ENCODE measurements around the gene IFNGR2. TPM values are rescaled to one million over a fixed set of nuclear protein-coding genes. Genes with fewer than 3 reads are reported as not detected.

The IFNGR2 gene
- total and polyA plus RNA-seq, 2 donors (not counting 3 experiments of a cell fraction or from before 2014, with no cell fraction given) = 44.2 to 46.1 TPM

DNA sequence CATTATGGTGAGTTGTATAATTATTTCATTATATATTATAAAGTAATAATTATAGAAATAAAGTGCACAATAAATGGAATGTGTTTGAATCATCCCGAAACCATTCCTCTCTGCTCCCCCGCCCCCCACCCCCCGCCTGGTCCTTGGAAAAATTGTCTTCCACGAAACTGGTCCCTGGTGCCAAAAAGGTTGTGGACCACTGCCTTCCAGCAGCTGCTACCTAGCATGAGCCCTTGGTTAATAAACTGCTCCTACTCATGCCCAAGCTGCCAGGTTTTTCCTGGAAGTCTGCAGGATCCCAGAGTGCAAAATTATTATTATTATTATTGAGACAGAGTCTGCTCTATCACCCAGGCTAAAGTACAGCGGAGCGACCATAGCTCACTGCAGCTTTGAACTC, 6.8 kb upstream of the IFNGR2 start:
- ChIA-PET CTCF (interaction anchor here (1.1 to 2.0 kb wide), 4 partner anchors 10 to 200 kb away, joined by 4 to 7 read pairs (median 4); no protein-coding TSS in a partner anchor), POLR2A (no interaction called here)
- no peak overlapping the region for H2AFZ ChIP-seq (ENCODE audit: low read depth, low read length)

More for the DNA sequence above, 6.8 kb upstream of the IFNGR2 start:
- TF ChIP-seq, protein P1, sequence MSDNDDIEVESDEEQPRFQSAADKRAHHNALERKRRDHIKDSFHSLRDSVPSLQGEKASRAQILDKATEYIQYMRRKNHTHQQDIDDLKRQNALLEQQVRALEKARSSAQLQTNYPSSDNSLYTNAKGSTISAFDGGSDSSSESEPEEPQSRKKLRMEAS (IDR thresholded peaks at IDR 0.05; ENCODE audit: insufficient read depth, insufficient read length) = no peak
- TF ChIP-seq FOS (IDR thresholded peaks at IDR 0.05; ENCODE audit: borderline replicate concordance, insufficient read depth, low read length) (no peak), JUN (IDR thresholded peaks at IDR 0.05; ENCODE audit: borderline replicate concordance, insufficient read depth, insufficient read length, low read depth) (no peak), POLR2A (IDR thresholded peaks at IDR 0.05; ENCODE audit: low read depth, low read length) (no peak), EZH2 (IDR thresholded peaks at IDR 0.05; ENCODE audit: borderline replicate concordance, low read depth, low read length, severe bottlenecking) (no peak), POLR2AphosphoS5 (IDR thresholded peaks at IDR 0.05; ENCODE audit: insufficient read depth, low read depth, low read length) (no peak), MYC (IDR thresholded peaks at IDR 0.05; ENCODE audit: low read depth, low read length) (no peak), GATA2 (IDR thresholded peaks at IDR 0.05; ENCODE audit: insufficient read depth, insufficient read length, low read depth, low read length) (no peak)
- TF ChIP-seq, protein P2, sequence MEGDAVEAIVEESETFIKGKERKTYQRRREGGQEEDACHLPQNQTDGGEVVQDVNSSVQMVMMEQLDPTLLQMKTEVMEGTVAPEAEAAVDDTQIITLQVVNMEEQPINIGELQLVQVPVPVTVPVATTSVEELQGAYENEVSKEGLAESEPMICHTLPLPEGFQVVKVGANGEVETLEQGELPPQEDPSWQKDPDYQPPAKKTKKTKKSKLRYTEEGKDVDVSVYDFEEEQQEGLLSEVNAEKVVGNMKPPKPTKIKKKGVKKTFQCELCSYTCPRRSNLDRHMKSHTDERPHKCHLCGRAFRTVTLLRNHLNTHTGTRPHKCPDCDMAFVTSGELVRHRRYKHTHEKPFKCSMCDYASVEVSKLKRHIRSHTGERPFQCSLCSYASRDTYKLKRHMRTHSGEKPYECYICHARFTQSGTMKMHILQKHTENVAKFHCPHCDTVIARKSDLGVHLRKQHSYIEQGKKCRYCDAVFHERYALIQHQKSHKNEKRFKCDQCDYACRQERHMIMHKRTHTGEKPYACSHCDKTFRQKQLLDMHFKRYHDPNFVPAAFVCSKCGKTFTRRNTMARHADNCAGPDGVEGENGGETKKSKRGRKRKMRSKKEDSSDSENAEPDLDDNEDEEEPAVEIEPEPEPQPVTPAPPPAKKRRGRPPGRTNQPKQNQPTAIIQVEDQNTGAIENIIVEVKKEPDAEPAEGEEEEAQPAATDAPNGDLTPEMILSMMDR (IDR thresholded peaks at IDR 0.05; ENCODE audit: extremely low read depth in 1 of 2, insufficient read depth in 1 of 2, low read depth in 1 of 2, low read length in 2 of 2) = no peak
- no peak overlapping the region for H3K27ac ChIP-seq (ENCODE audit: insufficient read depth, low read depth, low read length)
- no peak overlapping the region for H3K9ac ChIP-seq (replicated peaks; ENCODE audit: extremely low read depth, insufficient read depth, low read length)
- H3K79me2 ChIP-seq (ENCODE audit: control insufficient read depth, insufficient read depth, low read length) = no peaks in the 10 kb centered on the region
- H3K4me1 ChIP-seq (ENCODE audit: control insufficient read depth, extremely low read depth, insufficient read depth, low read length) = peaks cover 3% of the 10 kb centered on the region
- H4K20me1 ChIP-seq (replicated peaks; ENCODE audit: control insufficient read depth, extremely low read depth, insufficient read depth, low read length) = no peaks in the 10 kb centered on the region
- no peaks in the 10 kb centered on the region for H3K36me3 ChIP-seq (ENCODE audit: control insufficient read depth in 2 of 2, extremely low read depth in 1 of 2, insufficient read depth in 2 of 2, low read length in 2 of 2)
- H3K9me3 ChIP-seq (replicated peaks; ENCODE audit: control insufficient read depth, insufficient read depth, low read length) = no peaks in the 10 kb centered on the region
- dilution Hi-C loops (cut with MboI; ENCODE audit: extremely low pct_ligation_motif_present, low sequenced_read_pairs) (no loop called here), intact Hi-C loops (cut with micrococcal nuclease) (no loop called here)
- BruUV-seq (replicated peaks) = no TSS peak
- H3K9me1 ChIP-seq (replicated peaks; ENCODE audit: control insufficient read depth, extremely low read depth, insufficient read depth, low read length) = no peaks in the 10 kb centered on the region
- no peaks in the 10 kb centered on the region for H3K27me3 ChIP-seq (ENCODE audit: control insufficient read depth in 2 of 2, insufficient read depth in 2 of 2, low read length in 2 of 2)
- H3K4me3 ChIP-seq (replicated peaks in 1 of 3; ENCODE audit: insufficient read depth in 1 of 3, low read depth in 1 of 3, low read length in 3 of 3) = no peak overlapping the region
- FAIRE-seq (no peak), DNase-seq (ENCODE audit: low read depth, low spot score) (no peak)
- H3K4me2 ChIP-seq (ENCODE audit: insufficient read depth, low read length) = no peak overlapping the region

Data from endothelial cell of umbilical vein (primary cell).